OCI-LY3 (cell line): Measurements from ENCODE around the gene DDX10.

ENCODE experiments used
- EZH2phosphoT487 ChIP-seq: fragments of 200-600 bp; shearing (Covaris generic); IDR thresholded peaks from 2 replicates; pipeline ENCODE4 v1.6.1; 2018; ENCODE audit warnings: antibody characterized with exemption, mixed run types, low read depth
- TF ChIP-seq, protein P1 (sequence below): fragments of 200-600, 300-600 bp; sonication (generic); IDR thresholded peaks from 2 replicates; pipeline ENCODE4 v1.5.1; 2014; ENCODE audit warnings: antibody characterized with exemption, low read length, low read depth

DNA sequence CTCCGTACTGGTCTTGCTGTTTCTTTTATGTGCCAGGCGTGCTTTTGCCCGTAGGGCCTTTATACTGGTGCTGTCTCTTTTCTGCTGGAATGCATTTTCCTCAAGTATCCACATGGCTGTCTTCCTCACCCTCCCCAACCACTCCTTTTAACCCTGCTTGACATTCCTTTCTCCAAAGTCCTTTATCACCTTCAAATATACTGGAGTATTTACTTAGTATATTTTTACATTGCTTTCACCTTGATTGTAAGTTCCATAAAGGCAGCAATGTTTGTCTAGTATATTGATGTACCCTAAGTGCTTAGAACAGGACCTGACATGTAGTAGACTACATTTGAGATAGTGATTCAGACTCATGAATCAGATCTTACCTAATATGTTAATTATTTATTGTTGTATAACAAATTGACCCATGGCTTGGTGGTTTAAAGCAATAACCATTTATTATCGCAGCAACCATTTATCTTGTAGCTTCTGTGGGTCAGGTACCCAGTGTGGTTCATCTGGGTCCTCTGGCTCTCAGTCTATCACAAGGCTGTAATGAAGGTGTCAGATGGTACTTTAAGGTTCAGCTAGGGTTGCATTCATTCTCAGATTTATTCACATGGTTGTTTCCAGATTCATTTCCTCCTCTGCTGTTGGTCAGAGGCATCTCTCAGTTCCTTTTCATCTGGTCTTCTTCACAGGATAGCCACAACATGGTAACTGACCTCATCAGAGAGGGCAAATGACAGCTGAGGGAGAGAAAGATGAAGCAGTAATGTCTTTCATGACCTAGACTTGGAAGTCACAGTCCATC lies 34.2 kb downstream of the DDX10 start:
- TF ChIP-seq, protein P1, sequence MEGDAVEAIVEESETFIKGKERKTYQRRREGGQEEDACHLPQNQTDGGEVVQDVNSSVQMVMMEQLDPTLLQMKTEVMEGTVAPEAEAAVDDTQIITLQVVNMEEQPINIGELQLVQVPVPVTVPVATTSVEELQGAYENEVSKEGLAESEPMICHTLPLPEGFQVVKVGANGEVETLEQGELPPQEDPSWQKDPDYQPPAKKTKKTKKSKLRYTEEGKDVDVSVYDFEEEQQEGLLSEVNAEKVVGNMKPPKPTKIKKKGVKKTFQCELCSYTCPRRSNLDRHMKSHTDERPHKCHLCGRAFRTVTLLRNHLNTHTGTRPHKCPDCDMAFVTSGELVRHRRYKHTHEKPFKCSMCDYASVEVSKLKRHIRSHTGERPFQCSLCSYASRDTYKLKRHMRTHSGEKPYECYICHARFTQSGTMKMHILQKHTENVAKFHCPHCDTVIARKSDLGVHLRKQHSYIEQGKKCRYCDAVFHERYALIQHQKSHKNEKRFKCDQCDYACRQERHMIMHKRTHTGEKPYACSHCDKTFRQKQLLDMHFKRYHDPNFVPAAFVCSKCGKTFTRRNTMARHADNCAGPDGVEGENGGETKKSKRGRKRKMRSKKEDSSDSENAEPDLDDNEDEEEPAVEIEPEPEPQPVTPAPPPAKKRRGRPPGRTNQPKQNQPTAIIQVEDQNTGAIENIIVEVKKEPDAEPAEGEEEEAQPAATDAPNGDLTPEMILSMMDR = no peak
- TF ChIP-seq EZH2phosphoT487 = no peak
